GM18498 (cell line): Measurements from ENCODE around the gene CST2.
"Not testable (repeated sequence)": the region's sequence is repeated elsewhere in the genome, so short reads cannot be mapped to it uniquely, and the experiment has no call there.

ENCODE experiments used
- ATAC-seq: cut with Tn5 transposase; IDR thresholded peaks from one replicate; pipeline ENCODE4 v1.9.1; 2021; ENCODE audit warnings: mild to moderate bottlenecking, moderate library complexity; ENCODE audit not compliant: unreplicated experiment

The CST2 gene

GRCh38 chr20:23811559-23811958 lies 15.0 kb downstream of the CST2 start:
- ATAC-seq = not testable (repeated sequence)

GRCh38 chr20:23810349-23810748 lies 16.2 kb downstream of the CST2 start:
- not testable (repeated sequence) for ATAC-seq

- ATAC-seq = no peak
Observed at GRCh38 chr20:23800865-23801264, 25.7 kb downstream of the CST2 start.

GRCh38 chr20:23799216-23799847 lies 27.2 kb downstream of the CST2 start:
- ATAC-seq = peak; percentile 78

- ATAC-seq = no peak
Observed at GRCh38 chr20:23795526-23795925, 31.0 kb downstream of the CST2 start.

GRCh38 chr20:23794841-23795240 lies 31.7 kb downstream of the CST2 start:
- ATAC-seq = no peak

- ATAC-seq = no peak
Observed at GRCh38 chr20:23794065-23794464, 32.5 kb downstream of the CST2 start.

- no peak for ATAC-seq
Observed at GRCh38 chr20:23783447-23783846, 43.1 kb downstream of the CST2 start.

- ATAC-seq = no peak
Observed at GRCh38 chr20:23782366-23782983, 44.1 kb downstream of the CST2 start.

- not testable (repeated sequence) for ATAC-seq
Observed at GRCh38 chr20:23778676-23779075, 47.9 kb downstream of the CST2 start.

GRCh38 chr20:23777380-23777779 lies 49.1 kb downstream of the CST2 start:
- ATAC-seq = not testable (repeated sequence)

- ATAC-seq = no peak
Observed at GRCh38 chr20:23776067-23776771, 50.3 kb downstream of the CST2 start.

GRCh38 chr20:23774081-23774480 lies 52.4 kb downstream of the CST2 start:
- ATAC-seq = no peak
